HG03196 (cell line): Measurements from ENCODE around the gene SSNA1.
"Not testable (repeated sequence)": the region's sequence is repeated elsewhere in the genome, so short reads cannot be mapped to it uniquely, and the experiment has no call there.

Experiments
- ATAC-seq: cut with Tn5 transposase; IDR thresholded peaks from one replicate; pipeline ENCODE4 v1.9.1; 2021; ENCODE audit not compliant: unreplicated experiment

Gene SSNA1

DNA sequence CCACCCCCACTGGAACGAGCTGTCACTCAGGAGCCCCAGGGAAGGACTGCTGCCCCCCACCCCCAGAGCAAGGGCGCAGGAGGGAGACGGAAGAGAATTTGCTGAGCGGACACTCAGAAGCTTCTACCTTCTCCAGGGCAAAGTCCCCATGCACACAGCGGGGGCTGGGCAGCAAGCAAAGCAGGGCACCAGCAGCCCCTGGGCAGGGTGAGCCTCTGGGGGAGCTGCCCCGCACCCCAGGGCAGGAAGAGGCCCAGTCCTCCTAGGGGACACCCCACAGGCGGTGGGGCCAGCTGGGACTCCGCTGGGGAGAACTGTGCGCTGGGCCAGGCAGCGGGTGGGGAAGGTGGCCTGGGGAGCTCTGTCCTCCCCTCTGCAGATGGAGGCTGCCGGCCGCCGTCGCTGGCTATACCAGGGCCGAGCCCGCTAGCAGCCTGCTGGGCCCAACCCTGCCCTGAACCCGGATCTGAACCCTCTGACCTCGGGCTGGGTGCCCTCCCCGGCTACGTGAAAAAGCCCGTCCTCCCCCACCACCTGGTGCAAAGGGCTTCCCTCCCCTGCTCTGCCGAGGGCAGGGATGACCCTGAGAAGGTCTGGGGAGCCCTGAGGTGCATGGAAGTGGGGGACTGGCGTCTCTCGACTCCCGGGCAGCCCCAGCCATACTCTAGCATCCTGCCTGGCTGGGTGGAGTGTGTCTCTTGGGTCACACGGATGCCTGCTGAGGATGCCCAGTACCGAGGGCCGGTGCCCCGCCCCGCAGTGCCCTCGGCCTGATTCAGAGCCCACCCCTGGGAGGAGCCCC is 41.6 kb downstream of the SSNA1 start:
- no peak for ATAC-seq

DNA sequence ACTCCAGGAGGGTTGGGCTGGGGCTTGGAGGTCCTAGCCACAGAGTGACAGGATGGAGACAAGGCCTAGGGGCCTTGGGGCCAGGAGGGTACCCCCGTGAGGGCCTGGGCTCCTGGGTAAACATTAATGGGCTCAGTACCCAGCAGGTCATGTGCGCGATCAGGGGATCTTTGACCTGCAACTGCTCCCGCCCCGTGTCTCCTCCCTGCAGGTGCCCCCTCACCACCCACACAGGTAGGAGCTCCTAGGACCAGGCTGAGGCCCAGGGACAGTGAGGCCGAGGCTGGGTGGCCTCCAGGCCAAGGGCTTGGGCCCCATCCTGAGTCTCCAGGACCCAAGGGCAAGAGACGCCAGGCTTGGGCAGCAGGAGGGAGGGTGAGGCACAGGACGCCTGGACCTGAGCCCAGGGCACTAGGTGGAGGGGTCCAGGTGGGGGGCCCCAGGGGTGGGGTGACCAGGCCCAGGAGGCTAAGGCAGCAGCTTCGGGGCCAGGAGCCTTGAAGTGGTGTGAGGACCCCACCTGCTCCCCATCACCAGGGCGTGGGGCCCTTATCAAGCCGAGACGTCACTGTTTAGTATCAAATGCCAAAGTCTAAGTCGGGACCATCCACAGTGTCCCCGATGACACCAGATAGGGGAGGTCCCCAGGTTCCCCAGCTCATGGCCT is 42.4 kb downstream of the SSNA1 start, which contains the start of gene SLC34A3:
Gene SLC34A3, plus strand, starts transcription at position 197 of the 667 bp plus-strand sequence. CDS start 802 bp downstream, outside the sequence.
- no peak for ATAC-seq

DNA sequence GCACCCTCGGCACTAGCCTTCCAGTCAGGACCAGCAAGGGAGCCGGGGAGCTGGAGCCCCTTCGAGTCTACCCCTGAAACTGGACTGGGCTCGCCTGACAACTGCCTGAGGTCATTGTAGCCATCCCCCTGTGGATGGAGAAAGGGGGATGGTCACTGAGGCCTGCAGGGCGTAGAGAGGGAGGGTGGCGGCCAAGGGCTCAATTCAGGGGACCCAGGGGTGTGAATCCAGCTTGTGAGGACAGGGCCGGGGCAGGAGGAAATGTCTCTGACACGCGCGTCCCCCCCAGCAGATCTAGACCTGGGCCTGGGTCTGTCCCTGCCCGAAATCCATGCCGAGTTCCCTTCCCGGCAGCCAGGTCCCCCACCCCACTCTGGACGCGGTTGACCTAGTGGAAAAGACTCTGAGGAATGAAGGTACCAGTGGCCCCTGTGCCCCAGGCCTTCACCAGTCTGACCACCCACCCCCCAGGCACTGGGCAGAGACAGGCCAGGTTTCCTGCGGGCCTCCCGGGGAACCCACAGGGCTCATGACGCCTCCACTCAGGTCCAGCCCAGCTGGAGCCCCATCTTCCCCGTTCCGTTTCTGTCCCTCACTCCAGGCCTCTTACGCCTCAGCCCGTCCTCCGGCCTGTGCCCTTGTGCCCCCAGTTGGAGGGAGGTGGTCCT is 43.0 kb downstream of the SSNA1 start:
- ATAC-seq, result no peak

- no peak for ATAC-seq
Measured at GRCh38 chr9:137232101-137232500, 43.6 kb downstream of the SSNA1 start.

- ATAC-seq, result no peak
Measured at GRCh38 chr9:137232510-137232909, 44.0 kb downstream of the SSNA1 start.

DNA sequence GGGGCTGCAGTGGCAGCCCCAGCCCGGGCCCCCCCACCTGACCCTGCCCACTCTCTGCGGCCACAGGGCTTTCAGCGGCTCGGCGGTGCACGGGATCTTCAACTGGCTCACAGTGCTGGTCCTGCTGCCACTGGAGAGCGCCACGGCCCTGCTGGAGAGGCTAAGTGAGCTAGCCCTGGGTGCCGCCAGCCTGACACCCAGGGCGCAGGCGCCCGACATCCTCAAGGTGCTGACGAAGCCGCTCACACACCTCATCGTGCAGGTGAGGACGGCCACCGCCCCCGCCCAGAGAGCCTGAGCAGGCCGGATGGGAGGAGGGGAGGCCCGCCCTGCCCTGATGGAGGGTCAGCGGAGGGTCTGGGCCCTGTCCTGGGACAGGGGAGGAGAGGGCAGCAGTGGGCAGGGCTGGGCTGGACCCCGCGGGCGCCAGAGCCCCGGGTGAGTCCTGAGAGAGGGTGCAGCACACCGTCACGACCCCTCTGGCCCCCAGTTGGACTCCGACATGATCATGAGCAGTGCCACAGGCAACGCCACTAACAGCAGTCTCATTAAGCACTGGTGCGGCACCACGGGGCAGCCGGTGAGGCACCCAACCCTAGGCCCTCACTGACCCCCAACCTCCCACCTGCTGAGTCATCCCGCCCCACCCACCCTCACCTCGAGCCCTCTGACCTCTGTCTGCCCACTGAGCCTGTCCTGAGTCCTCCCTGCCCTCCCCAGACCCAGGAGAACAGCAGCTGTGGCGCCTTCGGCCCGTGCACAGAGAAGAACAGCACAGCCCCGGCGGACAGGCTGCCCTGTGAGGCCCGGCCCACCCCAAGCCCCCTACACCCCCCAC is 44.9 kb downstream of the SSNA1 start:
- no peak for ATAC-seq

GRCh38 chr9:137234055-137234697 is 45.7 kb downstream of the SSNA1 start:
- ATAC-seq, result no peak

- no peak for ATAC-seq
Measured at GRCh38 chr9:137234758-137235423, 46.4 kb downstream of the SSNA1 start.

- ATAC-seq, result no peak
Measured at GRCh38 chr9:137235424-137236237, 47.2 kb downstream of the SSNA1 start.

DNA sequence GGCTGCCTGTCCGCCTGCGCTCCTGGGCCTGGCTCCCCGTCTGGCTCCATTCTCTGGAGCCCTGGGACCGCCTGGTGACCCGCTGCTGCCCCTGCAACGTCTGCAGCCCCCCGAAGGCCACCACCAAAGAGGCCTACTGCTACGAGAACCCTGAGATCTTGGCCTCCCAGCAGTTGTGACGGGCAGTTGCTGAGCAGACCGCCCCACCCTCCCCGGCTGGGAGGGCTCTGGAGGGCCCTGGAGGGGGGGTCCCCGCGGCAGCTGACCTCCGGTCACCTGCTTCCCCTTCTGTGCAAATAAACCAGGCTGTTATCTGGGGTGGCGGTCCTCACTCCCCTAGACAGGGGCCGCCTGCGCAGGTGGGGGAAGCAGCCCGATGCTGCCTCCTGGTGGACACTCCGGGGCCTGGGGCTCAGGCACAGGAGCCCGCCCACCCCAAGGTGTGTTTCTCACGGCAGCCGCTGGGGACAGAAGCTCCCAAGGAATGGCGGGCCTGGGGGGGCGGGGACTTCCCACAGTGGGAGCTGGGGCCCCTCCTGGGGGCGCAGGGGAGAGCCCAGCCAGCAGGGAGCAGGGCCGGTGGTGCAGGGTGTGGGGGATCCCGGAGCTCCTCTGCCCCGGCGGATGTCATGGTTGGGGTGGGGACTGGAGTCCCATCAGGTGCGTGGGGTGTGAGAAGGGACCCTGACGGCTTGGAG is 47.9 kb downstream of the SSNA1 start:
- no peak for ATAC-seq

GRCh38 chr9:137236936-137237421 is 48.5 kb downstream of the SSNA1 start:
- no peak for ATAC-seq

GRCh38 chr9:137237759-137238726 is 49.6 kb downstream of the SSNA1 start:
- no peak for ATAC-seq

GRCh38 chr9:137239541-137240200 is 51.2 kb downstream of the SSNA1 start:
- not testable (repeated sequence) for ATAC-seq
